HepG2 (cell line): ENCODE data around the gene GDF9. TPM values are rescaled to one million over a fixed set of nuclear protein-coding genes. Genes with fewer than 3 reads are reported as not detected.

Experiments used
- DMAP1 ChIP-seq: IDR thresholded peaks from 2 replicates; pipeline ENCODE4 v1.6.1; 2016
- FOXC1 ChIP-seq: sonication (generic); formaldehyde crosslinking; IDR thresholded peaks from 2 replicates; pipeline ENCODE4 v1.8.0; 2022; ENCODE audit warnings: mild to moderate bottlenecking, missing genetic modification reagents, borderline replicate concordance
- FOXP1 ChIP-seq, 2 experiments: fragments of 450-650 bp in 1 of 2; IDR thresholded peaks; 2 replicates each; pipeline ENCODE4 v1.6.1; 2017 to 2018; ENCODE audit warnings: antibody characterized with exemption in 1 of 2
- GABPB1 ChIP-seq: IDR thresholded peaks from 2 replicates; pipeline ENCODE4 v1.6.1; 2016; ENCODE audit warnings: mild to moderate bottlenecking, missing genetic modification reagents, moderate library complexity, missing compliant biosample characterization
- GFI1 ChIP-seq: sonication (generic); formaldehyde crosslinking; IDR thresholded peaks from 2 replicates; pipeline ENCODE4 v1.5.0; 2020; ENCODE audit warnings: missing genetic modification reagents, mild to moderate bottlenecking, borderline replicate concordance
- MED1 ChIP-seq: sonication (generic); formaldehyde crosslinking; IDR thresholded peaks from 2 replicates; pipeline ENCODE4 v1.4.0; 2020; ENCODE audit warnings: missing genetic modification reagents
- NR2C2 ChIP-seq: sonication (generic); formaldehyde crosslinking; IDR thresholded peaks from 2 replicates; pipeline ENCODE4 v1.4.0; 2020; ENCODE audit warnings: missing genetic modification reagents, mild to moderate bottlenecking, moderate library complexity, borderline replicate concordance
- PAF1 ChIP-seq: IDR thresholded peaks from 2 replicates; pipeline ENCODE4 v1.6.1; 2016; ENCODE audit warnings: missing genetic modification reagents, missing compliant biosample characterization
- POLR2A ChIP-seq, 2 experiments: IDR thresholded peaks; 2 replicates each; pipeline ENCODE4 v1.6.1; 2011; ENCODE audit warnings: low read depth in 2 of 2, low read length in 2 of 2, mild to moderate bottlenecking in 1 of 2, moderate library complexity in 1 of 2; ENCODE audit not compliant: insufficient read depth in 1 of 2
- RBFOX2 ChIP-seq: fragments of 200-400 bp; formaldehyde crosslinking; IDR thresholded peaks from 2 replicates; pipeline ENCODE4 v1.6.1; 2017; ENCODE audit warnings: low read depth, mild to moderate bottlenecking, low read length
- SAFB2 ChIP-seq: sonication (generic); formaldehyde crosslinking; IDR thresholded peaks from 2 replicates; pipeline ENCODE4 v1.5.1; 2020; ENCODE audit warnings: missing genetic modification reagents, low read depth, mild to moderate bottlenecking, borderline replicate concordance
- SIN3A ChIP-seq: IDR thresholded peaks from 2 replicates; pipeline ENCODE4 v1.6.1; 2011; ENCODE audit warnings: low read depth, mild to moderate bottlenecking, control low read depth, low read length, borderline replicate concordance
- TBX3 ChIP-seq: fragments of 450-650 bp; IDR thresholded peaks from 2 replicates; pipeline ENCODE4 v1.6.1; 2017; ENCODE audit warnings: antibody characterized with exemption, mild to moderate bottlenecking, inconsistent platforms, borderline replicate concordance
- ZBTB38 ChIP-seq: sonication (generic); formaldehyde crosslinking; IDR thresholded peaks from 2 replicates; pipeline ENCODE4 v1.5.1; 2020; ENCODE audit warnings: mild to moderate bottlenecking, missing genetic modification reagents
- ZFAT ChIP-seq: sonication (generic); formaldehyde crosslinking; conservative IDR thresholded peaks from 2 replicates; pipeline ENCODE4 v1.8.1; 2023; ENCODE audit warnings: missing genetic modification reagents, inconsistent platforms
- ZFP82 ChIP-seq: sonication (generic); formaldehyde crosslinking; IDR thresholded peaks from 2 replicates; pipeline ENCODE4 v1.5.1; 2020; ENCODE audit warnings: mild to moderate bottlenecking, missing genetic modification reagents, borderline replicate concordance
- ZNF30 ChIP-seq: sonication (generic); formaldehyde crosslinking; IDR thresholded peaks from 2 replicates; pipeline ENCODE4 v1.5.0; 2020; ENCODE audit warnings: mild to moderate bottlenecking, missing genetic modification reagents
- ZNF496 ChIP-seq: sonication (generic); formaldehyde crosslinking; IDR thresholded peaks from 2 replicates; pipeline ENCODE4 v1.8.1; 2023; ENCODE audit warnings: mild to moderate bottlenecking, moderate library complexity, missing genetic modification reagents; ENCODE audit not compliant: insufficient replicate concordance
- ZNF563 ChIP-seq: sonication (generic); formaldehyde crosslinking; IDR thresholded peaks from 2 replicates; pipeline ENCODE4 v1.8.0; 2022; ENCODE audit warnings: mild to moderate bottlenecking, moderate library complexity, missing genetic modification reagents
- polyA plus RNA-seq, 8 experiments: library from polyadenylated mRNA; depleted of rRNA in 3 of 8; stranded (reverse) in 7 of 8; unstranded in 1 of 8; fragments of >200 nt; fragmentation: Illumina TruSeq in 4 of 8; extraction: Trizol in 4 of 8; gene quantifications; 2 replicates each; pipeline versions ENCODE4 v1.2.1 to v1.2.3, GENCODE V29; 2011 to 2016; ENCODE audit warnings: low read depth in 4 of 8, missing spikeins in 1 of 8, mixed read lengths in 1 of 8; ENCODE audit not compliant: insufficient read depth in 1 of 8
- total RNA-seq, 5 experiments: library from RNA; depleted of rRNA; stranded (reverse); fragments of >200 nt; fragmentation: Illumina TruSeq; extraction: Trizol; gene quantifications; 2 replicates each; pipeline ENCODE4 v1.2.3, GENCODE V29; 2016; ENCODE audit warnings: low read depth in 1 of 5
- TF ChIP-seq, protein P1 (sequence below): sonication (generic); formaldehyde crosslinking; conservative IDR thresholded peaks from 2 replicates; pipeline ENCODE4 v1.4.0; 2020; ENCODE audit warnings: missing genetic modification reagents
- TF ChIP-seq, protein P2 (sequence below): IDR thresholded peaks from 2 replicates; pipeline ENCODE4 v1.6.1; 2018; ENCODE audit warnings: missing genetic modification reagents, mild to moderate bottlenecking, missing compliant biosample characterization
- TF ChIP-seq, protein P3 (sequence below): sonication (generic); formaldehyde crosslinking; IDR thresholded peaks from 2 replicates; pipeline ENCODE4 v1.4.0; 2020; ENCODE audit warnings: missing genetic modification reagents, low read depth, mild to moderate bottlenecking, borderline replicate concordance
- TF ChIP-seq, protein P4 (sequence below): sonication (generic); formaldehyde crosslinking; IDR thresholded peaks from 2 replicates; pipeline ENCODE4 v1.8.0; 2022; ENCODE audit warnings: mild to moderate bottlenecking, missing genetic modification reagents, moderate library complexity
- TF ChIP-seq, protein P5 (sequence below): IDR thresholded peaks from 2 replicates; pipeline ENCODE4 v1.6.1; 2016

GDF9 gene
- total and polyA plus RNA-seq, 2 of the 13 experiments (the other 11 are each of a cell fraction or from before 2014, with no cell fraction given), result 0.33 to 0.38 TPM

DNA sequence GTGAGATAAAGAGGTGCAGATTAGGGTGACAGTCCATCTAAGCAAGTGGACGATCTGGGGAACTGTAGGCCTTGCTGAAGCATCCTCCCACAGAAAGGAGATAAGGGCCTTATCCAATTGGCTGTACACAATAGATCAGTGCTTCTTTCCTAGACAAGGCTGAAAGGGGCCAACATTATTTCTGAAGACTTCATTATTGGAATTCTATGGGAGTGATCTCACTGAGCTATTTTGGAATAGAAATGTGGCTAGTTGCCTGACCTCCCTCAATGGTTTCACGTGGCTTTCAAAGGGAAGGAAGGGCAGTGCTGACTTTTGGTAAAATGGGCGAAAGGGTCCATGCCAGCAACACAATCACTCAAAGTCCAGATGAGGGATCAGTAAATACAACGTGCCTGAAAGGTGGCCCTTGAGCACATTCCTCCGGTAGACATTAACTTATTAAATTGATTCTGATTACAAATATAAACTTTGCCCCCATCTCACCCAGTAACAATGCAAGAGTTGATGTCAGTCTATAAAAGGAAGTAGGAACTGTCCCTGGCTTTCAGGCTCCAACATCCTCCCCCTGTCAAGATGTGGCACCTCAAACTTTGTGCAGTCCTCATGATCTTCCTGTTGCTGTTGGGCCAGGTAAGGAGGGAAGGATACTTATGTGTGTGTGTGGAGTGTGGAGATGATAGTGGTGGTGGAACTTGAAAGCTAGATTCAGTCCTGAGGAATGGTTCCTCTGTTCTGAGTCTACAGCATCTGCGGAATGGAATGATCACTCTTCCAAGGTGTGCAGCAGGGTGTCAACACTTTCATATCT lies 7.1 kb upstream of the GDF9 start, which contains the start of gene LEAP2 (continued):
- TF ChIP-seq DMAP1 (CRISPR knock-in tag), result peak; percentile 60
- peak; percentile 26; the same call in 1 of the 2 replicates for TF ChIP-seq SIN3A
- TF ChIP-seq TBX3, result peak; percentile 66
- TF ChIP-seq ZBTB38, result 0 out of 2 replicates have a peak, but pooled peaks have one; percentile 11
- TF ChIP-seq RBFOX2, result 0 out of 2 replicates have a peak, but pooled peaks have one; percentile 33
- TF ChIP-seq, protein P1, sequence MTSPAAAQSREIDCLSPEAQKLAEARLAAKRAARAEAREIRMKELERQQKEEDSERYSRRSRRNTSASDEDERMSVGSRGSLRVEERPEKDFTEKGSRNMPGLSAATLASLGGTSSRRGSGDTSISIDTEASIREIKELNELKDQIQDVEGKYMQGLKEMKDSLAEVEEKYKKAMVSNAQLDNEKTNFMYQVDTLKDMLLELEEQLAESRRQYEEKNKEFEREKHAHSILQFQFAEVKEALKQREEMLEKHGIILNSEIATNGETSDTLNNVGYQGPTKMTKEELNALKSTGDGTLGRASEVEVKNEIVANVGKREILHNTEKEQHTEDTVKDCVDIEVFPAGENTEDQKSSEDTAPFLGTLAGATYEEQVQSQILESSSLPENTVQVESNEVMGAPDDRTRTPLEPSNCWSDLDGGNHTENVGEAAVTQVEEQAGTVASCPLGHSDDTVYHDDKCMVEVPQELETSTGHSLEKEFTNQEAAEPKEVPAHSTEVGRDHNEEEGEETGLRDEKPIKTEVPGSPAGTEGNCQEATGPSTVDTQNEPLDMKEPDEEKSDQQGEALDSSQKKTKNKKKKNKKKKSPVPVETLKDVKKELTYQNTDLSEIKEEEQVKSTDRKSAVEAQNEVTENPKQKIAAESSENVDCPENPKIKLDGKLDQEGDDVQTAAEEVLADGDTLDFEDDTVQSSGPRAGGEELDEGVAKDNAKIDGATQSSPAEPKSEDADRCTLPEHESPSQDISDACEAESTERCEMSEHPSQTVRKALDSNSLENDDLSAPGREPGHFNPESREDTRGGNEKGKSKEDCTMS (CRISPR knock-in tag), result no peak
- TF ChIP-seq, protein P2, sequence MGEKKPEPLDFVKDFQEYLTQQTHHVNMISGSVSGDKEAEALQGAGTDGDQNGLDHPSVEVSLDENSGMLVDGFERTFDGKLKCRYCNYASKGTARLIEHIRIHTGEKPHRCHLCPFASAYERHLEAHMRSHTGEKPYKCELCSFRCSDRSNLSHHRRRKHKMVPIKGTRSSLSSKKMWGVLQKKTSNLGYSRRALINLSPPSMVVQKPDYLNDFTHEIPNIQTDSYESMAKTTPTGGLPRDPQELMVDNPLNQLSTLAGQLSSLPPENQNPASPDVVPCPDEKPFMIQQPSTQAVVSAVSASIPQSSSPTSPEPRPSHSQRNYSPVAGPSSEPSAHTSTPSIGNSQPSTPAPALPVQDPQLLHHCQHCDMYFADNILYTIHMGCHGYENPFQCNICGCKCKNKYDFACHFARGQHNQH, result peak; percentile 82
- TF ChIP-seq, protein P3, sequence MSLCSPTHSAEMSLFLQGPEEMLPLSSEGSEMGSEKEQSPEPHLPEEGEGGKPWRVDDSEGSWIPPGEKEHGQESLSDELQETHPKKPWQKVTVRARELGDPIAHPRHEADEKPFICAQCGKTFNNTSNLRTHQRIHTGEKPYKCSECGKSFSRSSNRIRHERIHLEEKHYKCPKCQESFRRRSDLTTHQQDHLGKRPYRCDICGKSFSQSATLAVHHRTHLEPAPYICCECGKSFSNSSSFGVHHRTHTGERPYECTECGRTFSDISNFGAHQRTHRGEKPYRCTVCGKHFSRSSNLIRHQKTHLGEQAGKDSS (CRISPR knock-in tag), result peak; percentile 47; the same call in 1 of the 2 replicates
- TF ChIP-seq NR2C2, result peak; percentile 47; the same call in 1 of the 2 replicates
- peak; percentile 73; the same call in 1 of the 2 replicates for TF ChIP-seq PAF1 (CRISPR knock-in tag)
- peak; percentile 55; the same call in 1 of the 2 replicates for TF ChIP-seq GFI1 (CRISPR knock-in tag)
- TF ChIP-seq ZNF496 (CRISPR knock-in tag), result no peak
- TF ChIP-seq ZFAT (CRISPR knock-in tag), result no peak
- TF ChIP-seq, protein P4, sequence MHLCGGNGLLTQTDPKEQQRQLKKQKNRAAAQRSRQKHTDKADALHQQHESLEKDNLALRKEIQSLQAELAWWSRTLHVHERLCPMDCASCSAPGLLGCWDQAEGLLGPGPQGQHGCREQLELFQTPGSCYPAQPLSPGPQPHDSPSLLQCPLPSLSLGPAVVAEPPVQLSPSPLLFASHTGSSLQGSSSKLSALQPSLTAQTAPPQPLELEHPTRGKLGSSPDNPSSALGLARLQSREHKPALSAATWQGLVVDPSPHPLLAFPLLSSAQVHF (CRISPR knock-in tag), result peak; percentile 77; the same call in 1 of the 2 replicates
- TF ChIP-seq FOXC1 (CRISPR knock-in tag), result no peak
- TF ChIP-seq ZNF563, result peak; percentile 52; the same call in 1 of the 2 replicates
- TF ChIP-seq SAFB2 (CRISPR knock-in tag), result no peak; the same call in 1 of the 2 replicates
- TF ChIP-seq, protein P5, sequence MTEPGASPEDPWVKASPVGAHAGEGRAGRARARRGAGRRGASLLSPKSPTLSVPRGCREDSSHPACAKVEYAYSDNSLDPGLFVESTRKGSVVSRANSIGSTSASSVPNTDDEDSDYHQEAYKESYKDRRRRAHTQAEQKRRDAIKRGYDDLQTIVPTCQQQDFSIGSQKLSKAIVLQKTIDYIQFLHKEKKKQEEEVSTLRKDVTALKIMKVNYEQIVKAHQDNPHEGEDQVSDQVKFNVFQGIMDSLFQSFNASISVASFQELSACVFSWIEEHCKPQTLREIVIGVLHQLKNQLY (CRISPR knock-in tag), result peak; percentile 96
- peak; percentile 20; the same call in 1 of the 2 replicates for TF ChIP-seq GABPB1
- peak; percentile 94 to 95 for TF ChIP-seq POLR2A (IDR thresholded peaks at IDR 0.05; ENCODE audit: insufficient read depth in 1 of 2, low read depth in 2 of 2, low read length in 2 of 2)
- TF ChIP-seq ZFP82 (CRISPR knock-in tag), result no peak
- peak; percentile 97 for TF ChIP-seq MED1 (CRISPR knock-in tag)
- TF ChIP-seq ZNF30 (CRISPR knock-in tag), result no peak
- TF ChIP-seq FOXP1 (IDR thresholded peaks at IDR 0.05), result no peak
- TF ChIP-seq FOXP1 (CRISPR knock-in tag; IDR thresholded peaks at IDR 0.05), result peak; percentile 78
